ENCODE results near the gene C16orf87. TPM values are rescaled to one million over a fixed set of nuclear protein-coding genes. Genes with fewer than 3 reads are reported as not detected.
A peak's percentile ranks its signal among the peaks of the same experiment; 100 is the strongest.

The C16orf87 gene
- total and polyA plus RNA-seq, 9 of the 15 experiments (the other 6 are each of a cell fraction or from before 2014, with no cell fraction given): 7.8 to 16.7 (median 10.5) TPM

DNA sequence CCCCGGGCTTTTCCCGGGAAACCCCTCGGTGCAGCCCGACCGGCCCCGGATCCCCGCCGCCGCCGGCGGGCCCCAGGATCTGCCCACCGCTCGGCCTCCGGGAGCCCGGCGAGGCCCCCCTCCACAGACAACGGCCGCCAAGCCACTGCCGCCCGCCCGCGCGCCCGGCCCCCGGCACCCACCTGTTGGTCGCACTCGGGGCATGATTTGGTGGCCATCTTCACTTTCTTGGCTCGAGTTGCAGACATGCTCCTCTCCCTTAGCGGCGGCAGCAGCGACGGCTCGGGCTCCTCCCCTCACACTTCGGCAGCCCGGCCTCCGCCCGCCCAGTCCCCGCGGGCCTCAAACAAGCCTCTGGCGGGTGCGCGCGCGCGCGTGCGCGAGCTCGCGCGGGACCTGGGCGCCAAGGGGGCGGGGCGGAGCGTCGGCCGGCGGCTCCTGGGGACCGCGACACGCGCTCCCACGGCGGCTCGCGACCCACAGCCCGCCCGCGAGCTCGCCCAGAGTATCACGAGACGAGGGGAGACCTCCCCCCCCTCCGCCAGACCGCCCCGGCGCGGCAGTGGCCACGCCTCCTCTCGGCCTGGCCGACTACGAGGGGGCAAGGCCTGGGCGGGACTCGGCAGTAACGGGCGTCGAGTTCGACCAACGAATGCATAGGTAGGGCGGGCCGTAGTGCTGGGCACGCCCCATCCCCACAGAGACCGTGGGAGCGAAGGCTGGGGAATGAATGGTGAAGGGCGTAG is at the start of gene C16orf87 (continued):
- TF ChIP-seq PML (IDR thresholded peaks at IDR 0.05; ENCODE audit: low read length): 0 out of 2 replicates have a peak, but pooled peaks have one; percentile 16
- no peak for TF ChIP-seq TEAD4 (IDR thresholded peaks at IDR 0.05; ENCODE audit: low read length)
- no peak for TF ChIP-seq TEAD4 (CRISPR knock-in tag; IDR thresholded peaks at IDR 0.05; ENCODE audit: borderline replicate concordance)
- TF ChIP-seq ZNF197 (CRISPR knock-in tag; IDR thresholded peaks at IDR 0.05; ENCODE audit: low read depth): no peak
- peak; percentile 41; the same call in 1 of the 2 replicates for TF ChIP-seq NFIC (IDR thresholded peaks at IDR 0.05)
- no peak for TF ChIP-seq ARID2 (IDR thresholded peaks at IDR 0.05)
- no peak for TF ChIP-seq ZNF146 (CRISPR knock-in tag; IDR thresholded peaks at IDR 0.05; ENCODE audit: unreplicated experiment)
- no peak for TF ChIP-seq HDAC1 (IDR thresholded peaks at IDR 0.05)
- TF ChIP-seq, protein P1, sequence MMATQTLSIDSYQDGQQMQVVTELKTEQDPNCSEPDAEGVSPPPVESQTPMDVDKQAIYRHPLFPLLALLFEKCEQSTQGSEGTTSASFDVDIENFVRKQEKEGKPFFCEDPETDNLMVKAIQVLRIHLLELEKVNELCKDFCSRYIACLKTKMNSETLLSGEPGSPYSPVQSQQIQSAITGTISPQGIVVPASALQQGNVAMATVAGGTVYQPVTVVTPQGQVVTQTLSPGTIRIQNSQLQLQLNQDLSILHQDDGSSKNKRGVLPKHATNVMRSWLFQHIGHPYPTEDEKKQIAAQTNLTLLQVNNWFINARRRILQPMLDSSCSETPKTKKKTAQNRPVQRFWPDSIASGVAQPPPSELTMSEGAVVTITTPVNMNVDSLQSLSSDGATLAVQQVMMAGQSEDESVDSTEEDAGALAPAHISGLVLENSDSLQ (IDR thresholded peaks at IDR 0.05): peak; percentile 98
- TF ChIP-seq LCOR (CRISPR knock-in tag; IDR thresholded peaks at IDR 0.05): no peak
- peak; percentile 57; the same call in 1 of the 2 replicates for TF ChIP-seq ATF7 (IDR thresholded peaks at IDR 0.05)
- no peak for TF ChIP-seq GABPB2 (CRISPR knock-in tag; conservative IDR thresholded peaks at IDR 0.05)
- no peak for TF ChIP-seq RAD51 (IDR thresholded peaks at IDR 0.05; ENCODE audit: borderline replicate concordance, low read depth)
- TF ChIP-seq, protein P2, sequence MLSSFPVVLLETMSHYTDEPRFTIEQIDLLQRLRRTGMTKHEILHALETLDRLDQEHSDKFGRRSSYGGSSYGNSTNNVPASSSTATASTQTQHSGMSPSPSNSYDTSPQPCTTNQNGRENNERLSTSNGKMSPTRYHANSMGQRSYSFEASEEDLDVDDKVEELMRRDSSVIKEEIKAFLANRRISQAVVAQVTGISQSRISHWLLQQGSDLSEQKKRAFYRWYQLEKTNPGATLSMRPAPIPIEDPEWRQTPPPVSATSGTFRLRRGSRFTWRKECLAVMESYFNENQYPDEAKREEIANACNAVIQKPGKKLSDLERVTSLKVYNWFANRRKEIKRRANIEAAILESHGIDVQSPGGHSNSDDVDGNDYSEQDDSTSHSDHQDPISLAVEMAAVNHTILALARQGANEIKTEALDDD (IDR thresholded peaks at IDR 0.05): no peak
- TF ChIP-seq ETV1 (tag; conservative IDR thresholded peaks at IDR 0.05; ENCODE audit: low read depth): no peak
- TF ChIP-seq ZNF785 (CRISPR knock-in tag; IDR thresholded peaks at IDR 0.05): no peak
- no peak for TF ChIP-seq MAFK (IDR thresholded peaks at IDR 0.05; ENCODE audit: low read length)
- no peak for TF ChIP-seq ATF1 (CRISPR knock-in tag; IDR thresholded peaks at IDR 0.05)
- TF ChIP-seq ATF1 (tag; IDR thresholded peaks at IDR 0.05): no peak
- no peak for TF ChIP-seq FOXP1 (CRISPR knock-in tag; IDR thresholded peaks at IDR 0.05)
- peak; percentile 61 for TF ChIP-seq SP2 (IDR thresholded peaks at IDR 0.05; ENCODE audit: extremely low read depth, low read depth, low read length, poor library complexity, severe bottlenecking)
- no peak for TF ChIP-seq ZNF121 (CRISPR knock-in tag; conservative IDR thresholded peaks at IDR 0.05)
- no peak for TF ChIP-seq U2AF2 (optimal IDR thresholded peaks at IDR 0.05; ENCODE audit: low read depth, low read length)
- no peak for TF ChIP-seq ZKSCAN8 (CRISPR knock-in tag; IDR thresholded peaks at IDR 0.05)
- TF ChIP-seq ZNF217 (CRISPR knock-in tag; IDR thresholded peaks at IDR 0.05): no peak
- TF ChIP-seq DIDO1 (tag; IDR thresholded peaks at IDR 0.05; ENCODE audit: low read depth): no peak
- TF ChIP-seq SAFB2 (IDR thresholded peaks at IDR 0.05; ENCODE audit: borderline replicate concordance, low read depth, low read length, severe bottlenecking): no peak
- TF ChIP-seq TAF1 (IDR thresholded peaks at IDR 0.05; ENCODE audit: control insufficient read depth, extremely low read depth, insufficient read depth, low read length, severe bottlenecking): peak; percentile 81
- TF ChIP-seq, protein P3, sequence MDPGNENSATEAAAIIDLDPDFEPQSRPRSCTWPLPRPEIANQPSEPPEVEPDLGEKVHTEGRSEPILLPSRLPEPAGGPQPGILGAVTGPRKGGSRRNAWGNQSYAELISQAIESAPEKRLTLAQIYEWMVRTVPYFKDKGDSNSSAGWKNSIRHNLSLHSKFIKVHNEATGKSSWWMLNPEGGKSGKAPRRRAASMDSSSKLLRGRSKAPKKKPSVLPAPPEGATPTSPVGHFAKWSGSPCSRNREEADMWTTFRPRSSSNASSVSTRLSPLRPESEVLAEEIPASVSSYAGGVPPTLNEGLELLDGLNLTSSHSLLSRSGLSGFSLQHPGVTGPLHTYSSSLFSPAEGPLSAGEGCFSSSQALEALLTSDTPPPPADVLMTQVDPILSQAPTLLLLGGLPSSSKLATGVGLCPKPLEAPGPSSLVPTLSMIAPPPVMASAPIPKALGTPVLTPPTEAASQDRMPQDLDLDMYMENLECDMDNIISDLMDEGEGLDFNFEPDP (CRISPR knock-in tag; IDR thresholded peaks at IDR 0.05): no peak
